ENCODE results near the gene DNAJC7.

The DNAJC7 gene

DNA sequence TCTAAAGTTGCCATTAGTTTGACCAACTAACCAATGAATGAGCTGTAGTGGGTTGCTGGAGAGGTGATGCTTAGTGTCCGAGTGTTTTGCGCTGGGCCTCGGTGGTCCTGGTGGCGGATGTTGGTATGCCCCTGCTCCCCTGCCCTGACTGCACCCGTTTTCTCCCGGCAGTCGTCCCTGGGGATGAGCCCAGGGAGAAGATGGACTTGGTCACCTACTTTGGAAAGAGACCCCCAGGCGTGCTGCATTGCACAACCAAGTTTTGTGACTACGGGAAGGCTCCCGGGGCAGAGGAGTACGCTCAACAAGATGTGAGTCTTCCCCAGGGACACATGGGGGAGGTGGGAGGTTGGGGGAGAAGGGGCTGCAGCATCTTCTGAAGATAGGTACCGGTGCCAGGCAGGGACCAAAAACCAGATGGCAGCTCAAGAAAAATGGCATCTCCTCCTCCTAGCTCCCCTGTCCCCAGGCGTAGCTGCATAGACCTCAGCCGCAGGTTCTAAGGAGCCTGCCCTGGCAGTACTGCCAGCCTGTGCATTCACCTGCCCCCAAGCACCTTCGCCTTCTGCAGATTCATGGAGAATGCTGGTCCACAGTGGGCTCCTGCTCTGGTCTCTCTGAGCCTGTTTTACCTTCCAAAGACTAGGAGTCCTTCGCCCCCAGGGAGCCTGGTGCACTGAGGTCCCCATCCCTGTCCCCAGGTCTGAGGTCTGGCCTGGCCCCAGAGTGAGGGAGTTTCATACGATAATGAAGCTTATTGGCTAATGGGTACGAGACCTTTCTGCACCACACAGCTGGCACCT, 45.3 kb downstream of the DNAJC7 start:
- Histone ChIP-seq H3K36me3 (ENCODE audit: control insufficient read depth, insufficient read depth, low read length) (peaks cover 58% of the 10 kb centered on the region), H3K9me3 (ENCODE audit: control insufficient read depth, low read length) (no peaks in the 10 kb centered on the region), H3K4me1 (ENCODE audit: control insufficient read depth, insufficient read depth, low read length, poor library complexity, severe bottlenecking) (peaks cover 15% of the 10 kb centered on the region), H3K4me3 (ENCODE audit: insufficient read depth, low read depth, low read length, poor library complexity, severe bottlenecking) (no peak overlapping the region), H3K27me3 (replicated peaks; ENCODE audit: control insufficient read depth, insufficient read depth, low read length, poor library complexity, severe bottlenecking) (no peaks in the 10 kb centered on the region), H3K27ac (ENCODE audit: insufficient read depth, low read length, poor library complexity, severe bottlenecking) (no peak overlapping the region)
- no peak for DNase-seq

GRCh38 chr17:41970901-41971331, 46.3 kb downstream of the DNAJC7 start:
- DNase-seq: no peak
- H3K36me3 ChIP-seq (ENCODE audit: control insufficient read depth, insufficient read depth, low read length): peaks cover 48% of the 10 kb centered on the region
- H3K4me1 ChIP-seq (ENCODE audit: control insufficient read depth, insufficient read depth, low read length, poor library complexity, severe bottlenecking): peaks cover 17% of the 10 kb centered on the region
- no peaks in the 10 kb centered on the region for H3K27me3 ChIP-seq (replicated peaks; ENCODE audit: control insufficient read depth, insufficient read depth, low read length, poor library complexity, severe bottlenecking)
- no peaks in the 10 kb centered on the region for H3K9me3 ChIP-seq (ENCODE audit: control insufficient read depth, low read length)
- no peak overlapping the region for H3K27ac ChIP-seq (ENCODE audit: insufficient read depth, low read length, poor library complexity, severe bottlenecking)
- H3K4me3 ChIP-seq (ENCODE audit: insufficient read depth, low read depth, low read length, poor library complexity, severe bottlenecking): no peak overlapping the region

GRCh38 chr17:41968676-41969075, 48.6 kb downstream of the DNAJC7 start:
- H3K4me1 ChIP-seq (ENCODE audit: control insufficient read depth, insufficient read depth, low read length, poor library complexity, severe bottlenecking): peaks cover 22% of the 10 kb centered on the region
- H3K36me3 ChIP-seq (ENCODE audit: control insufficient read depth, insufficient read depth, low read length): peaks cover 26% of the 10 kb centered on the region
- H3K4me3 ChIP-seq (ENCODE audit: insufficient read depth, low read depth, low read length, poor library complexity, severe bottlenecking): no peak overlapping the region
- DNase-seq: no peak
- no peaks in the 10 kb centered on the region for H3K27me3 ChIP-seq (replicated peaks; ENCODE audit: control insufficient read depth, insufficient read depth, low read length, poor library complexity, severe bottlenecking)
- no peaks in the 10 kb centered on the region for H3K9me3 ChIP-seq (ENCODE audit: control insufficient read depth, low read length)
- no peak overlapping the region for H3K27ac ChIP-seq (ENCODE audit: insufficient read depth, low read length, poor library complexity, severe bottlenecking)

- Histone ChIP-seq H3K36me3 (ENCODE audit: control insufficient read depth, insufficient read depth, low read length) (peaks cover 20% of the 10 kb centered on the region), H3K27me3 (replicated peaks; ENCODE audit: control insufficient read depth, insufficient read depth, low read length, poor library complexity, severe bottlenecking) (no peaks in the 10 kb centered on the region), H3K4me1 (ENCODE audit: control insufficient read depth, insufficient read depth, low read length, poor library complexity, severe bottlenecking) (peaks cover 22% of the 10 kb centered on the region), H3K9me3 (ENCODE audit: control insufficient read depth, low read length) (no peaks in the 10 kb centered on the region), H3K27ac (ENCODE audit: insufficient read depth, low read length, poor library complexity, severe bottlenecking) (no peak overlapping the region), H3K4me3 (ENCODE audit: insufficient read depth, low read depth, low read length, poor library complexity, severe bottlenecking) (no peak overlapping the region)
- no peak for DNase-seq
These were observed 49.2 kb downstream of the DNAJC7 start for GRCh38 chr17:41967921-41968578.

GRCh38 chr17:41967141-41967920, 49.9 kb downstream of the DNAJC7 start:
- DNase-seq: peak in 1 of 3 donors; percentile 9
- H3K27me3 ChIP-seq (replicated peaks; ENCODE audit: control insufficient read depth, insufficient read depth, low read length, poor library complexity, severe bottlenecking): no peaks in the 10 kb centered on the region
- peaks cover 13% of the 10 kb centered on the region for H3K36me3 ChIP-seq (ENCODE audit: control insufficient read depth, insufficient read depth, low read length)
- H3K4me3 ChIP-seq (ENCODE audit: insufficient read depth, low read depth, low read length, poor library complexity, severe bottlenecking): peak overlapping the region; percentile 85
- peaks cover 22% of the 10 kb centered on the region for H3K4me1 ChIP-seq (ENCODE audit: control insufficient read depth, insufficient read depth, low read length, poor library complexity, severe bottlenecking)
- H3K9me3 ChIP-seq (ENCODE audit: control insufficient read depth, low read length): no peaks in the 10 kb centered on the region
- H3K27ac ChIP-seq (ENCODE audit: insufficient read depth, low read length, poor library complexity, severe bottlenecking): peak overlapping the region; percentile 75

GRCh38 chr17:41966463-41967140, 50.6 kb downstream of the DNAJC7 start, which contains the start of gene CNP:
Gene CNP, plus strand, starts transcription at chr17:41966795. Its CDS starts 90 bp downstream, at chr17:41966885.
- Histone ChIP-seq H3K27ac (ENCODE audit: insufficient read depth, low read length, poor library complexity, severe bottlenecking) (peak within 1 kb of the TSS; percentile 75), H3K27me3 (replicated peaks; ENCODE audit: control insufficient read depth, insufficient read depth, low read length, poor library complexity, severe bottlenecking) (no peaks in the 10 kb centered on the region), H3K4me1 (ENCODE audit: control insufficient read depth, insufficient read depth, low read length, poor library complexity, severe bottlenecking) (peaks cover 22% of the 10 kb centered on the region), H3K36me3 (ENCODE audit: control insufficient read depth, insufficient read depth, low read length) (peaks cover 5% of the 10 kb centered on the region), H3K9me3 (ENCODE audit: control insufficient read depth, low read length) (no peaks in the 10 kb centered on the region), H3K4me3 (ENCODE audit: insufficient read depth, low read depth, low read length, poor library complexity, severe bottlenecking) (peak within 1 kb of the TSS; percentile 85)
- peak; percentile 84 to 85 (median 84) for DNase-seq

DNA sequence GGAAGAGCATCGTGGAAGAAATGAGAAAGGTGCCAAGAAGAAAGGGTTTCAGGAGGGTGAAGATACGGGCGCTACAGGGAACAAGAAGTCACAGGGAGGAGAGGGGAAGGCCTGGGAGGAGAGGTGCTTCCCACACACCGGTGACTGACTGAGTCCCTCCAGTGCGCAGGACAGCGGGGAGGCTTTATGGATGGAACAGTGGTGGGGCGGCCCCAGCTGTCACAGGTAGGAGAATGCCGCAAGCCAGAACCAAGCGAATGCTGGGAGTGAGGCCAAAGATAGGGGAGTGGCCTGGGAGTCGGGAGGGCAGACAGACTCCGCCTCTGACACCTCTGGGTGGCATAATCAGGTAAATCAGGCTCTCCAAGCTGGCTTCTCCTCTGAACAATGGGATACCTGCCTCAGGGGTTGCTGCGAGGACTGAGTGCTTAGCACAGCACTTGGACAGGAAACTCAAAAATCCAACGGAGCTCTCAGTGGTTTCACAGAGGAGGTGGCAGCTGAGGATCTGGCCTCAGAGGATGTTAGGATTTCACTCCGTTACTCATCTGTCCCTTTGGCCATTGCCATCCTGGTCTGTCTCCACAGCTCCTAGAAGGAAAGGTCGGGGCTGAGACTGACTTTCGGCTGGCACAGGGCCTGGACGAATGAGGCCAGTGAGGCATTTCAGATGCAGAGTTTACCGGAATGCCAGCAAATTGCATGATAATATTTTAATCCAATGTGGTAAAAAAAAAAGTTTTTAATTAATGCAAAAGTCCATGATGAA, 51.4 kb downstream of the DNAJC7 start:
- Histone ChIP-seq H3K36me3 (ENCODE audit: control insufficient read depth, insufficient read depth, low read length) (peaks cover 4% of the 10 kb centered on the region), H3K4me1 (ENCODE audit: control insufficient read depth, insufficient read depth, low read length, poor library complexity, severe bottlenecking) (peaks cover 21% of the 10 kb centered on the region), H3K4me3 (ENCODE audit: insufficient read depth, low read depth, low read length, poor library complexity, severe bottlenecking) (peak overlapping the region; percentile 85), H3K27ac (ENCODE audit: insufficient read depth, low read length, poor library complexity, severe bottlenecking) (peak overlapping the region; percentile 73), H3K27me3 (replicated peaks; ENCODE audit: control insufficient read depth, insufficient read depth, low read length, poor library complexity, severe bottlenecking) (no peaks in the 10 kb centered on the region), H3K9me3 (ENCODE audit: control insufficient read depth, low read length) (no peaks in the 10 kb centered on the region)
- peak; percentile 50 to 64 (median 52) for DNase-seq

GRCh38 chr17:41962768-41963434, 54.3 kb downstream of the DNAJC7 start:
- peak; percentile 17 to 50 (median 40) for DNase-seq
- Histone ChIP-seq H3K4me3 (ENCODE audit: insufficient read depth, low read depth, low read length, poor library complexity, severe bottlenecking) (no peak overlapping the region), H3K27ac (ENCODE audit: insufficient read depth, low read length, poor library complexity, severe bottlenecking) (no peak overlapping the region), H3K36me3 (ENCODE audit: control insufficient read depth, insufficient read depth, low read length) (no peaks in the 10 kb centered on the region), H3K4me1 (ENCODE audit: control insufficient read depth, insufficient read depth, low read length, poor library complexity, severe bottlenecking) (peaks cover 14% of the 10 kb centered on the region), H3K9me3 (ENCODE audit: control insufficient read depth, low read length) (no peaks in the 10 kb centered on the region), H3K27me3 (replicated peaks; ENCODE audit: control insufficient read depth, insufficient read depth, low read length, poor library complexity, severe bottlenecking) (no peaks in the 10 kb centered on the region)
